SK-N-DZ (cell line): Measurements from ENCODE around the gene LRRC58.
"Not testable (repeated sequence)": the region's sequence is repeated elsewhere in the genome, so short reads cannot be mapped to it uniquely, and the experiment has no call there.

Experiments
- DNase-seq: peaks from one replicate; pipeline ENCODE4 v3.0.0-alpha.2; 2015; ENCODE audit warnings: low spot score

Gene LRRC58

GRCh38 chr3:120341658-120342346, 7.4 kb downstream of the LRRC58 start:
- no peak for DNase-seq

GRCh38 chr3:120339362-120339761, 9.8 kb downstream of the LRRC58 start:
- no peak for DNase-seq

GRCh38 chr3:120338517-120338916, 10.6 kb downstream of the LRRC58 start:
- DNase-seq: no peak

GRCh38 chr3:120332646-120333045, 16.5 kb downstream of the LRRC58 start:
- no peak for DNase-seq

GRCh38 chr3:120331076-120331475, 18.1 kb downstream of the LRRC58 start:
- no peak for DNase-seq

GRCh38 chr3:120326784-120327183, 22.4 kb downstream of the LRRC58 start:
- no peak for DNase-seq

GRCh38 chr3:120324190-120324589, 25.0 kb downstream of the LRRC58 start:
- no peak for DNase-seq

GRCh38 chr3:120323761-120324160, 25.4 kb downstream of the LRRC58 start:
- DNase-seq: not testable (repeated sequence)

GRCh38 chr3:120311863-120312794, 37.0 kb downstream of the LRRC58 start:
- DNase-seq: no peak

- DNase-seq: no peak
Measured at GRCh38 chr3:120306519-120307455, 42.4 kb downstream of the LRRC58 start.

GRCh38 chr3:120304616-120305015, 44.5 kb downstream of the LRRC58 start:
- no peak for DNase-seq

- no peak for DNase-seq
Measured at GRCh38 chr3:120302361-120302760, 46.8 kb downstream of the LRRC58 start.

GRCh38 chr3:120300971-120301370, 48.2 kb downstream of the LRRC58 start:
- DNase-seq: no peak

GRCh38 chr3:120299403-120299802, 49.8 kb downstream of the LRRC58 start:
- no peak for DNase-seq

GRCh38 chr3:120298996-120299395, 50.2 kb downstream of the LRRC58 start:
- DNase-seq: no peak

- DNase-seq: not testable (repeated sequence)
Measured at GRCh38 chr3:120291552-120291951, 57.6 kb downstream of the LRRC58 start.

- DNase-seq: no peak
Measured at GRCh38 chr3:120289636-120290035, 59.5 kb downstream of the LRRC58 start.

GRCh38 chr3:120286465-120286864, 62.7 kb downstream of the LRRC58 start:
- DNase-seq: no peak

- DNase-seq: no peak
Measured at GRCh38 chr3:120285508-120285841, 63.7 kb downstream of the LRRC58 start.

GRCh38 chr3:120284747-120285507, 64.2 kb downstream of the LRRC58 start, which contains the start of gene GPR156:
Gene GPR156 (minus strand): TSS chr3:120285222. CDS start chr3:120244098, 41,124 bp downstream.
- DNase-seq: no peak

- no peak for DNase-seq
Measured at GRCh38 chr3:120281261-120281660, 67.9 kb downstream of the LRRC58 start.
